ENCODE results near the gene TWNK. TPM values are rescaled to one million over a fixed set of nuclear protein-coding genes. Genes with fewer than 3 reads are reported as not detected.

TWNK gene
- total and polyA plus RNA-seq, 10 of the 15 experiments (the other 5 are each of a cell fraction or from before 2014, with no cell fraction given): 13.6 to 32.8 (median 18.0) TPM

GRCh38 chr10:100970914-100971811 is 16.2 kb upstream of the TWNK start:
- Histone ChIP-seq H3K4me2 (ENCODE audit: control insufficient read depth, insufficient read depth) (no peak overlapping the region), H3K9me3 (replicated peaks; ENCODE audit: control insufficient read depth, insufficient read depth, low read length) (no peaks in the 10 kb centered on the region), H3K79me2 (ENCODE audit: control insufficient read depth, insufficient read depth, low read length) (no peaks in the 10 kb centered on the region), H3K4me1 (ENCODE audit: control insufficient read depth, insufficient read depth, low read length) (peaks cover 3% of the 10 kb centered on the region; the same call in 1 of the 2 replicates), H4K20me1 (ENCODE audit: control insufficient read depth, insufficient read depth) (no peaks in the 10 kb centered on the region), H3K27me3 (replicated peaks in 1 of 2; ENCODE audit: control insufficient read depth in 2 of 2, insufficient read depth in 2 of 2, low read length in 1 of 2) (no peaks in the 10 kb centered on the region), H3K27ac (ENCODE audit: control insufficient read depth, insufficient read depth) (no peak overlapping the region), H3K36me3 (ENCODE audit: control insufficient read depth in 2 of 2, insufficient read depth in 2 of 2, low read length in 1 of 2) (peaks cover 0 to 2% of the 10 kb centered on the region in 2 experiments; a peak in 2 of 4 replicates), H2AFZ (ENCODE audit: control insufficient read depth, low read depth, low read length) (no peak overlapping the region), H3K9ac (ENCODE audit: control insufficient read depth, insufficient read depth, low read length) (no peak overlapping the region), H3K4me3 (no peak overlapping the region)
- ChIA-PET RAD21 (ENCODE audit: unreplicated experiment) (no interaction called here), POLR2A (no interaction called here), CTCF (interaction anchor here (1.7 kb wide), 1 partner anchor 10 kb away, joined by 5 read pairs; no protein-coding TSS in a partner anchor), SMC1A (ENCODE audit: uncharacterized antibody, unreplicated experiment) (no interaction called here)
- DNase-seq (ENCODE audit: low read depth, low spot score) (no peak), ATAC-seq (no peak), FAIRE-seq (no peak)
- no TSS peak for BruUV-seq (replicated peaks)
- in situ Hi-C loops (cut with MboI): no loop called here
- WGBS (ENCODE audit: insufficient coverage, insufficient replicate concordance, low lambda C conversion rate, missing lambda C conversion rate): 37% methylated on average over 4 of the region's 4 CpGs
- TF ChIP-seq ZSCAN29 (IDR thresholded peaks at IDR 0.05): no peak
- TF ChIP-seq RB1 (IDR thresholded peaks at IDR 0.05; ENCODE audit: borderline replicate concordance): no peak
- no peak for TF ChIP-seq SREBF1 (IDR thresholded peaks at IDR 0.05; ENCODE audit: low read length)
- no peak for TF ChIP-seq MYB (IDR thresholded peaks at IDR 0.05; ENCODE audit: borderline replicate concordance, low read depth, low read length)
- TF ChIP-seq E2F4 (IDR thresholded peaks at IDR 0.05; ENCODE audit: low read depth, low read length): no peak
- TF ChIP-seq ZNF622 (IDR thresholded peaks at IDR 0.05): no peak
- TF ChIP-seq, protein P1, sequence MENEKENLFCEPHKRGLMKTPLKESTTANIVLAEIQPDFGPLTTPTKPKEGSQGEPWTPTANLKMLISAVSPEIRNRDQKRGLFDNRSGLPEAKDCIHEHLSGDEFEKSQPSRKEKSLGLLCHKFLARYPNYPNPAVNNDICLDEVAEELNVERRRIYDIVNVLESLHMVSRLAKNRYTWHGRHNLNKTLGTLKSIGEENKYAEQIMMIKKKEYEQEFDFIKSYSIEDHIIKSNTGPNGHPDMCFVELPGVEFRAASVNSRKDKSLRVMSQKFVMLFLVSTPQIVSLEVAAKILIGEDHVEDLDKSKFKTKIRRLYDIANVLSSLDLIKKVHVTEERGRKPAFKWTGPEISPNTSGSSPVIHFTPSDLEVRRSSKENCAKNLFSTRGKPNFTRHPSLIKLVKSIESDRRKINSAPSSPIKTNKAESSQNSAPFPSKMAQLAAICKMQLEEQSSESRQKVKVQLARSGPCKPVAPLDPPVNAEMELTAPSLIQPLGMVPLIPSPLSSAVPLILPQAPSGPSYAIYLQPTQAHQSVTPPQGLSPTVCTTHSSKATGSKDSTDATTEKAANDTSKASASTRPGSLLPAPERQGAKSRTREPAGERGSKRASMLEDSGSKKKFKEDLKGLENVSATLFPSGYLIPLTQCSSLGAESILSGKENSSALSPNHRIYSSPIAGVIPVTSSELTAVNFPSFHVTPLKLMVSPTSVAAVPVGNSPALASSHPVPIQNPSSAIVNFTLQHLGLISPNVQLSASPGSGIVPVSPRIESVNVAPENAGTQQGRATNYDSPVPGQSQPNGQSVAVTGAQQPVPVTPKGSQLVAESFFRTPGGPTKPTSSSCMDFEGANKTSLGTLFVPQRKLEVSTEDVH (IDR thresholded peaks at IDR 0.05; ENCODE audit: low read depth, partially characterized antibody): no peak
- intact Hi-C loops (cut with micrococcal nuclease; ENCODE audit: unreplicated experiment): no loop called here
